ENCODE results near the gene SAMHD1.
"Not testable (repeated sequence)": the region's sequence is repeated elsewhere in the genome, so short reads cannot be mapped to it uniquely, and the experiment has no call there.

DNA sequence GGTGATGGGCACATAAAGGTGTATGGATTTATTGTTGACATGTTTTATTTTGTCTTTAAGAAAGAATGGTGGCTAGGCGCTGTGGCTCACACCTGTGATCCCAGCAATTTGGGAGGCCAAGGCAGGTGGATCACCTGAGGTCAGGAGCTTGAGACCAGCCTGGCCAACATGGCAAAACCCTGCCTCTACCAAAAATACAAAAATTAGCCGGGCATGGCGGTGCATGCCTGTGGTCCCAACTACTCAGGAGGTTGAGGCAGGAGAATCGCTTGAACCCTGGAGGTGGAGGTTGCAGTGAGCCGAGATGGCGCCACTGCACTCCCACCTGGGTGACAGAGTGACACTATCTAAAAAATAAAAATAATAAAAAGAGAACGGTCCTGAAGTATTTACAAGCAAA, 45.4 kb downstream of the SAMHD1 start:
- TF ChIP-seq EZH2phosphoT487 (IDR thresholded peaks at IDR 0.05; ENCODE audit: borderline replicate concordance, low read depth, low read length); CTCF (conservative IDR thresholded peaks at IDR 0.05; ENCODE audit: low read length): not testable (repeated sequence)
